ENCODE measurements around the gene CORO2B.

CORO2B gene

GRCh38 chr15:68561901-68562300 is 16.9 kb upstream of the CORO2B start:
- ChIA-PET POLR2A (no interaction called here), CTCF (interaction anchor here (1.7 to 5.0 kb wide), 4 partner anchors 12 to 313 kb away, joined by 4 to 64 read pairs (median 50); no protein-coding TSS in a partner anchor)
- DNase-seq (ENCODE audit: extremely low spot score) = no peak
- no peak for TF ChIP-seq CTCF (IDR thresholded peaks at IDR 0.05; ENCODE audit: control extremely low read depth, extremely low read depth, low read depth, missing control alignments)

GRCh38 chr15:68564173-68564572 is 14.6 kb upstream of the CORO2B start:
- TF ChIP-seq CTCF (IDR thresholded peaks at IDR 0.05; ENCODE audit: control extremely low read depth, extremely low read depth, low read depth, missing control alignments) = no peak
- ChIA-PET POLR2A (no interaction called here), CTCF (interaction anchor here (0.6 to 1.9 kb wide), 3 partner anchors 10 to 361 kb away, joined by 3 to 7 read pairs (median 4); no protein-coding TSS in a partner anchor)
- no peak for DNase-seq (ENCODE audit: extremely low spot score)

GRCh38 chr15:68565234-68565633 is 13.6 kb upstream of the CORO2B start:
- CTCF ChIA-PET = interaction anchor here (1.4 to 1.9 kb wide), 3 partner anchors 15 to 360 kb away, joined by 3 to 7 read pairs (median 4); no protein-coding TSS in a partner anchor
- no peak for TF ChIP-seq CTCF (IDR thresholded peaks at IDR 0.05; ENCODE audit: control extremely low read depth, extremely low read depth, low read depth, missing control alignments)
- POLR2A ChIA-PET = no interaction called here
- DNase-seq (ENCODE audit: extremely low spot score) = no peak

- POLR2A ChIA-PET = no interaction called here
- CTCF ChIA-PET = interaction anchor here (1.4 to 5.0 kb wide), 2 partner anchors 13 to 106 kb away, joined by 3 to 21 read pairs; no protein-coding TSS in a partner anchor
- no peak for DNase-seq (ENCODE audit: extremely low spot score)
- TF ChIP-seq CTCF (IDR thresholded peaks at IDR 0.05; ENCODE audit: control extremely low read depth, extremely low read depth, low read depth, missing control alignments) = no peak
Observed at GRCh38 chr15:68565726-68566125, 13.1 kb upstream of the CORO2B start.

GRCh38 chr15:68566377-68566954 is 12.3 kb upstream of the CORO2B start:
- CTCF ChIA-PET = interaction anchor here (1.2 to 5.0 kb wide), 4 partner anchors 13 to 309 kb away, joined by 3 to 21 read pairs (median 4); no protein-coding TSS in a partner anchor
- POLR2A ChIA-PET = no interaction called here
- no peak for TF ChIP-seq CTCF (IDR thresholded peaks at IDR 0.05; ENCODE audit: control extremely low read depth, extremely low read depth, low read depth, missing control alignments)
- DNase-seq (ENCODE audit: extremely low spot score) = no peak

- ChIA-PET CTCF (interaction anchor here (1.2 to 5.0 kb wide), 4 partner anchors 7 to 17 kb away, joined by 4 to 30 read pairs (median 13); no protein-coding TSS in a partner anchor), POLR2A (no interaction called here)
- DNase-seq (ENCODE audit: extremely low spot score) = no peak
- no peak for TF ChIP-seq CTCF (IDR thresholded peaks at IDR 0.05; ENCODE audit: control extremely low read depth, extremely low read depth, low read depth, missing control alignments)
Observed at GRCh38 chr15:68567345-68567744, 11.4 kb upstream of the CORO2B start.

Measured in GM10248 (cell line).